IMR-90 (cell line): Measurements from ENCODE around the gene EDEM1. TPM values are rescaled to one million over a fixed set of nuclear protein-coding genes. Genes with fewer than 3 reads are reported as not detected.

Experiments used
- ATAC-seq: fragments of 200-7000 bp; cut with Tn5 transposase; 2 replicates; pipeline ENCODE4 v1.9.1; 2020; ENCODE audit warnings: low read depth, mild to moderate bottlenecking, moderate library complexity
- BruUV-seq: library from RNA; stranded (reverse); fragments of 400-500 nt; replicated peaks from 2 replicates; lab custom pipeline; 2021; lab: Mats Ljungman, UMichigan
- CTCF ChIA-PET: fragments of 300-600 bp; formaldehyde crosslinking; extraction: SDS; loops from one replicate; lab custom pipeline; 2021; ENCODE audit warnings: antibody characterized with exemption; lab: Yijun Ruan, JAX
- POLR2A ChIA-PET: fragments of 300-600 bp; sonication (Branson Sonifier 250); formaldehyde crosslinking; loops from one replicate; lab custom pipeline; 2022; ENCODE audit warnings: antibody characterized with exemption; ENCODE audit not compliant: unreplicated experiment; lab: Charles Lee
- DNase-seq: peaks from one replicate; pipeline ENCODE4 v3.0.0; 2013
- H2AFZ ChIP-seq: replicated peaks from 2 replicates; pipeline ENCODE3; 2013; ENCODE audit warnings: low read length, mild to moderate bottlenecking; ENCODE audit not compliant: poor library complexity
- H2AK5ac ChIP-seq: 2 replicates; pipeline ENCODE4 v1.6.1; 2013; ENCODE audit warnings: low read depth, low read length, inconsistent platforms
- H2AK9ac ChIP-seq: replicated peaks from 2 replicates; pipeline ENCODE3; 2013; ENCODE audit warnings: mild to moderate bottlenecking, low read depth, low read length, moderate library complexity; ENCODE audit not compliant: poor library complexity
- H2BK120ac ChIP-seq: 2 replicates; pipeline ENCODE4 v1.6.1; 2013; ENCODE audit warnings: low read depth, low read length, inconsistent platforms
- H2BK15ac ChIP-seq: 3 replicates; pipeline ENCODE4 v1.6.1; 2013; ENCODE audit warnings: low read depth, low read length, inconsistent platforms
- H2BK20ac ChIP-seq: 2 replicates; pipeline ENCODE4 v1.6.1; 2013; ENCODE audit warnings: low read depth, mild to moderate bottlenecking, inconsistent platforms, low read length, moderate library complexity
- H2BK5ac ChIP-seq: 2 replicates; pipeline ENCODE4 v1.6.1; 2013; ENCODE audit warnings: mild to moderate bottlenecking, low read depth, low read length, inconsistent platforms; ENCODE audit not compliant: poor library complexity, severe bottlenecking
- H3K14ac ChIP-seq: replicated peaks from 2 replicates; pipeline ENCODE4 v1.6.1; 2013; ENCODE audit warnings: low read depth, low read length, inconsistent platforms
- H3K18ac ChIP-seq: 2 replicates; pipeline ENCODE4 v1.6.1; 2013; ENCODE audit warnings: low read depth, low read length, control low read depth
- H3K23ac ChIP-seq: 2 replicates; pipeline ENCODE4 v1.6.1; 2013; ENCODE audit warnings: low read depth, low read length, inconsistent platforms
- H3K27ac ChIP-seq: 2 replicates; pipeline ENCODE4 v1.5.1; 2013; ENCODE audit warnings: mild to moderate bottlenecking, control low read depth, low read length; ENCODE audit not compliant: insufficient read depth
- H3K27me3 ChIP-seq: 2 replicates; pipeline ENCODE4 v1.6.1; 2013; ENCODE audit warnings: low read length; ENCODE audit not compliant: control insufficient read depth, insufficient read depth
- H3K36me3 ChIP-seq: 2 replicates; pipeline ENCODE4 v1.6.1; 2013; ENCODE audit warnings: low read length, mixed read lengths; ENCODE audit not compliant: control insufficient read depth, insufficient read depth
- H3K4ac ChIP-seq: 2 replicates; pipeline ENCODE4 v1.6.1; 2013; ENCODE audit warnings: low read depth, low read length, inconsistent platforms
- H3K4me1 ChIP-seq: 2 replicates; pipeline ENCODE4 v1.6.1; 2013; ENCODE audit warnings: low read length, mixed read lengths; ENCODE audit not compliant: control insufficient read depth, insufficient read depth
- H3K4me2 ChIP-seq: 2 replicates; pipeline ENCODE4 v1.6.1; 2013; ENCODE audit warnings: low read depth, mild to moderate bottlenecking, control low read depth, low read length, moderate library complexity
- H3K4me3 ChIP-seq: 2 replicates; pipeline ENCODE4 v1.5.1; 2013; ENCODE audit warnings: low read depth, mild to moderate bottlenecking, control low read depth, low read length, moderate library complexity; ENCODE audit not compliant: insufficient read depth
- H3K56ac ChIP-seq: 2 replicates; pipeline ENCODE4 v1.6.1; 2013; ENCODE audit warnings: low read length, inconsistent platforms; ENCODE audit not compliant: insufficient read depth; ENCODE audit errors: extremely low read depth
- H3K79me1 ChIP-seq, 2 experiments: 2 replicates each; pipeline ENCODE4 v1.6.1; 2013; ENCODE audit warnings: low read length in 2 of 2, inconsistent platforms in 1 of 2, low read depth in 1 of 2
- H3K9ac ChIP-seq: 2 replicates; pipeline ENCODE4 v1.6.1; 2013; ENCODE audit warnings: low read depth, low read length, control low read depth
- H3K9me1 ChIP-seq: 2 replicates; pipeline ENCODE4 v1.6.1; 2013; ENCODE audit warnings: low read length, inconsistent platforms; ENCODE audit not compliant: insufficient read depth
- H3K9me3 ChIP-seq: 2 replicates; pipeline ENCODE4 v1.6.1; 2013; ENCODE audit warnings: low read length; ENCODE audit not compliant: control insufficient read depth, insufficient read depth
- H4K20me1 ChIP-seq: 2 replicates; pipeline ENCODE4 v1.6.1; 2013; ENCODE audit warnings: low read length, inconsistent platforms; ENCODE audit not compliant: insufficient read depth
- H4K5ac ChIP-seq: 2 replicates; pipeline ENCODE4 v1.6.1; 2013; ENCODE audit warnings: mild to moderate bottlenecking, low read depth, low read length, control low read depth
- H4K8ac ChIP-seq, 2 experiments: 2 replicates each; pipeline ENCODE4 v1.6.1; 2013; ENCODE audit warnings: low read depth in 2 of 2, low read length in 2 of 2, control low read depth in 1 of 2, inconsistent platforms in 1 of 2
- H4K91ac ChIP-seq: 2 replicates; pipeline ENCODE4 v1.6.1; 2013; ENCODE audit warnings: low read depth, low read length, inconsistent platforms; ENCODE audit not compliant: insufficient read depth
- BHLHE40 ChIP-seq: fragments of 150-350 bp; IDR thresholded peaks from 2 replicates; pipeline ENCODE4 v1.6.1; 2016; ENCODE audit warnings: mild to moderate bottlenecking, low read depth, low read length
- CHD1 ChIP-seq: IDR thresholded peaks from 2 replicates; pipeline ENCODE4 v1.6.1; 2012; ENCODE audit warnings: low read depth, low read length, improper control_type of control experiment
- MAFK ChIP-seq: IDR thresholded peaks from 2 replicates; pipeline ENCODE4 v1.6.1; 2012; ENCODE audit warnings: low read depth, low read length, improper control_type of control experiment
- NFE2L2 ChIP-seq: fragments of 150-350 bp; IDR thresholded peaks from 2 replicates; pipeline ENCODE4 v1.6.1; 2016; ENCODE audit warnings: low read depth, mild to moderate bottlenecking, low read length
- SMC3 ChIP-seq: fragments of 150-350 bp; IDR thresholded peaks from 2 replicates; pipeline ENCODE4 v1.6.1; 2016; ENCODE audit warnings: low read depth, mild to moderate bottlenecking, antibody characterized with exemption, low read length, moderate library complexity
- WGBS, 2 experiments: methylation state at CpG; one replicate each; pipeline versions ENCODE4 v1.1.5 to v1.1.7; 2013; ENCODE audit warnings: missing lambda C conversion rate in 2 of 2; ENCODE audit not compliant: insufficient read length in 1 of 2; ENCODE audit errors: extremely low coverage in 2 of 2; 5-methylcytosine and 5-hydroxymethylcytosine counted together
- dilution Hi-C: fragments of 300-500 bp; cut with HindIII; formaldehyde crosslinking; loops from one replicate; pipeline ENCODE4 v1.14.3; 2018; ENCODE audit warnings: low sequenced_read_pairs; ENCODE audit not compliant: unreplicated experiment
- in situ Hi-C: fragments of 300-500 bp; cut with MboI; formaldehyde crosslinking; loops from 3 replicates; pipeline ENCODE4 v1.14.3; 2019; ENCODE audit warnings: low sequenced_read_pairs, inconsistent platforms, mixed read lengths
- intact Hi-C: fragments of 100-400 bp; cut with micrococcal nuclease; formaldehyde crosslinking; loops from 2 replicates; pipeline ENCODE4 v1.10.0; 2022
- polyA plus RNA-seq, 3 experiments: library from polyadenylated mRNA; depleted of rRNA; stranded (reverse); fragments of >200 nt; gene quantifications; 2 replicates each; pipeline ENCODE4 v1.2.3, GENCODE V29; 2012; ENCODE audit warnings: low replicate concordance in 1 of 3
- total RNA-seq: library from RNA; depleted of rRNA; stranded (reverse); fragments of >200 nt; gene quantifications from 2 replicates; pipeline ENCODE4 v1.2.3, GENCODE V29; 2012

The EDEM1 gene
- total and polyA plus RNA-seq, 2 of the 4 experiments (the other 2 are of a cell fraction): 23.5 to 27.0 TPM

DNA sequence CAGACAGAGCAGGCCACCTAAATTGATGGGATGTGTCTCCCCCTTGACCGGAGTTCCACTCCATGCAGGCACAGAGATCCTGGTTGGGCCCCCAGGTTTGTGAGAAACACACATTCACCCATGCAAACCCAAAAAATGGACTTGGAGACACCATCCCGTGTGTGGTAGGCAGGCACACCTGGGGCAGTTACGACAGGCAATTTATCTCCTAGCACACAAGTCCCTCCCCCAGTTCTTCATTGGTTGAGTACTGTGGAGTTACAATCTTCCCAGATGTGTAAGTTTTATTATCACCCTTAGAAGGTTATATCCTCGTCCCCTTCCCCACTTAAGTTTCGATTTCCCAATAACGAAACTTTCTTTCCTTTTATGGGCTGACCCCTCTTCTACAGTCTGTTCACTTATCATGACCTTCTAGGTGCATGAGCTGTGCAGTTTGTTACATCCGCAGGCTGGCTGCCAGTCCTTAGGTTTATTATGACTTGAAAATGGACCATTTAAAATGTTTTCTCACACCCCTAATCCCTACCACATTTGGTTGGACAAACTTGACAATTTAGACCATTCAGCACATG is 38.1 kb upstream of the EDEM1 start:
- no TSS peak for BruUV-seq
- no peak overlapping the region for H2BK15ac ChIP-seq
- peaks cover 36 to 65% of the 10 kb centered on the region in 2 experiments for H3K79me1 ChIP-seq
- CTCF ChIA-PET: interaction anchor here (0.6 kb wide), 1 partner anchor 29 kb away, joined by 3 read pairs; no protein-coding TSS in a partner anchor
- no peak for ATAC-seq
- no peak overlapping the region for H2AK9ac ChIP-seq
- H3K18ac ChIP-seq: no peak overlapping the region
- H3K9me1 ChIP-seq: 0 out of 2 replicates have a peak, but pooled peaks cover 3% of the 10 kb centered on the region
- intact Hi-C loops (no loop called here), dilution Hi-C loops (no loop called here), in situ Hi-C loops (no loop called here)
- no peak overlapping the region for H2BK5ac ChIP-seq
- peaks cover 49% of the 10 kb centered on the region for H4K20me1 ChIP-seq
- H3K4me1 ChIP-seq: no peaks in the 10 kb centered on the region
- H4K8ac ChIP-seq: no peak overlapping the region
- no peak overlapping the region for H2AK5ac ChIP-seq
- H3K4ac ChIP-seq: no peak overlapping the region
- POLR2A ChIA-PET: no interaction called here
- H3K9ac ChIP-seq: no peak overlapping the region
- no peaks in the 10 kb centered on the region for H3K36me3 ChIP-seq
- no peak overlapping the region for H4K91ac ChIP-seq
- no peak overlapping the region for H3K4me3 ChIP-seq
- no CpG with 5 or more reads among the region's 7 CpGs for WGBS, 2 experiments
- no peak overlapping the region for H3K56ac ChIP-seq
- no peaks in the 10 kb centered on the region for H3K27me3 ChIP-seq
- no peak overlapping the region for H3K14ac ChIP-seq
- H4K5ac ChIP-seq: no peak overlapping the region
- TF ChIP-seq MAFK (no peak), CHD1 (no peak), SMC3 (no peak), BHLHE40 (no peak), NFE2L2 (no peak)
- H3K23ac ChIP-seq: no peak overlapping the region
- no peaks in the 10 kb centered on the region for H3K9me3 ChIP-seq
- no peak overlapping the region for H3K27ac ChIP-seq
- H2BK20ac ChIP-seq: no peak overlapping the region
- no peak for DNase-seq
- H3K4me2 ChIP-seq: no peak overlapping the region
- no peak overlapping the region for H2BK120ac ChIP-seq
- H2AFZ ChIP-seq: no peak overlapping the region
